ENCODE results near the gene GBP2.

GRCh38 chr1:89174491-89174890 lies 48.6 kb upstream of the GBP2 start:
- no peak for TF ChIP-seq CTCF (IDR thresholded peaks at IDR 0.05)
- no peak for TF ChIP-seq POLR2A (IDR thresholded peaks at IDR 0.05)
